Measurements from ENCODE around the gene MON1A. TPM values are rescaled to one million over a fixed set of nuclear protein-coding genes. Genes with fewer than 3 reads are reported as not detected.

MON1A gene
- total RNA-seq, 2 donors from 2014 or later, result 9.4 TPM

DNA sequence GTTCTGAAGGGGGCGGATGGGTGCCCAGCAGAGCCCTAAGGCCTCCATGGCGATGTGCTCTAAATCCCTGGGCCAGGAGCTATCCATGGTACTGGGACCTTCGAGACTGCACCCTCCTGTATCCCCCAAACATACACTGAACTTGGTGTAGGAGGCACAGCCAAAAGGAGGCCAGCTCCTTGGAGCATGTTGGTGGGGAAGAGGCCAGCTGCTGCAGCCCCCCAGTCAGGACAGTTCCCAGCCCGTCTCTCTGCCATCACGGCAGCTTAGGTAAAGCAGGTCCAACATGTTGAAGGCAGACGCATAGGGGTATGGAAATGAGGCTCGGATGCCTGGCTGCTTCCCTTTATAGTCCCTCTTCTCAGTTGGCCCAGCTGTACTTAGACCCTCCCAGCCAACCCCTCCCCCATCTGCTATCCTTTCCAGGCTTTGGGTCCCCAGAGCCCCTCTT is 61.7 kb downstream of the MON1A start:
- no peak for DNase-seq
- ATAC-seq, result peak; percentile 32
- intact Hi-C loops (cut with DNase I, micrococcal nuclease), result no loop called here

DNA sequence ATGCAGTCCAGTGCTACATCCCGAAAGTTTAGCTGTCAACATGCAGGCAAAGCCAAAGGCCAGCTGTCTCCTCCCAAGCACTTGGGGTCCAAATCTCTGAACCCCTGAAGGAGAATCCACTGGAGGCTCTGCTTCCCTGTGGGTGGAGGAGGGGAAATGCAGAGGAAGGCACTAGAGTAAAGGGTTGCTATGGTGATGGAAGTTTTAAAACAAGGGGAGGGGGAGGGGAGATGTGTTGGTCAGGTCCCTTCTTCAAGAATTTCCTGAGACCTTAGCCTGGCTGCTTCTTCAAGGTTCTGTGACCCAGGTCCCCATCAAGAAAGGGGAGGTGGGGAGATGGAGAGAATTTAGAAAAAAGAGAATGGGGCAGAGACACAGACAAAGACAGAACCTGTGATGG is 62.2 kb downstream of the MON1A start:
- no peak for DNase-seq
- intact Hi-C loops (cut with DNase I, micrococcal nuclease), result no loop called here

DNA sequence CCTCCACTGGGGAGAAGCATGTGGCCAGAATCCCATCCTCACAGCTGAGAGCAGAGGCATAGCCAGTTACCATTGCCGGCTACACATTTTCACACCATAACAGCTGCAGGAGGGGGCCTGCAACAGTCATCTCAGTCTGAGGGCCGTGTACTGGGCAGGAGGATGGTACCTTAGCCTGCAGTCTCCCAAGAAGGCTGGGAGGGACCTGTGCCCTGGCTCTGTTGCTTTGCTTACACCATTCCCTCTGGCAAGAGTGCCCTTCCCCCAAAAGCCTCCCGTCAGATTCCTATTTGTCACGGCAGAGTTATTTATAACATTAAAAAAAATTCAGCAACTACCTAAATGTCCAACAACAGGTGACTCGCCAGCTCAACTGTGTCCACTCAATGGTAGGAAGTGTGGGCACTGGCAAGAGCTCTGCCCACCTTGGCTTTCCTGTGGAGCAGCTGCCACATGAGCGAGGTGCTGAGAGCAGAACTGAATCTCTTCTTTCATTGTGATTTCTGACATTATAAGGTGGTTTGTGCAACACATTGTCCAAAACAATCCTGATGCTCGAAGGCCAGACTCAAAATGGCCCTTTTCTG is 64.3 kb downstream of the MON1A start:
- ATAC-seq, result no peak
- no peak for DNase-seq
- intact Hi-C loops (cut with DNase I, micrococcal nuclease), result no loop called here

More for the DNA sequence above, 62.2 kb downstream of the MON1A start:
- ATAC-seq, result no peak

DNA sequence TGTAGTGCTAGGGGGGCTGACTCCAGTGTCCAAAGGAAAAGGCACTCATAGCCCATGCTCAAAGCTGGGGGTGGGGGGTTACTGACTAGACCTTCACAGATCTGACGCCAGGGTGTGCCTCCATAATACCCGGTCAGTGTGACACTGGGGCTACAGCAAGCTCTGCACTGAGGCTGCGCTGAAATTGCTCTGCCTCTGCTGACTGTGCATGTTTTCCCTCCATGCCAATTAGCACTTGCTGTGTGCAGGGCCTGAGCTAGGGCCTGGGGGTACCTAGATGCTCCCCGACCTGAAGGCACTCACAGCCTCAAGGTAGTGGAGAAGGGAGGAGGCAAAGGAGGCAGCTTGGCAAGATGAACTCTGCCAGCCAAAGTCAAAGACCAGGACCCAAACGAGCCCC is 65.1 kb downstream of the MON1A start:
- ATAC-seq (no peak), DNase-seq (no peak)
- intact Hi-C loops (cut with DNase I, micrococcal nuclease), result no loop called here

DNA sequence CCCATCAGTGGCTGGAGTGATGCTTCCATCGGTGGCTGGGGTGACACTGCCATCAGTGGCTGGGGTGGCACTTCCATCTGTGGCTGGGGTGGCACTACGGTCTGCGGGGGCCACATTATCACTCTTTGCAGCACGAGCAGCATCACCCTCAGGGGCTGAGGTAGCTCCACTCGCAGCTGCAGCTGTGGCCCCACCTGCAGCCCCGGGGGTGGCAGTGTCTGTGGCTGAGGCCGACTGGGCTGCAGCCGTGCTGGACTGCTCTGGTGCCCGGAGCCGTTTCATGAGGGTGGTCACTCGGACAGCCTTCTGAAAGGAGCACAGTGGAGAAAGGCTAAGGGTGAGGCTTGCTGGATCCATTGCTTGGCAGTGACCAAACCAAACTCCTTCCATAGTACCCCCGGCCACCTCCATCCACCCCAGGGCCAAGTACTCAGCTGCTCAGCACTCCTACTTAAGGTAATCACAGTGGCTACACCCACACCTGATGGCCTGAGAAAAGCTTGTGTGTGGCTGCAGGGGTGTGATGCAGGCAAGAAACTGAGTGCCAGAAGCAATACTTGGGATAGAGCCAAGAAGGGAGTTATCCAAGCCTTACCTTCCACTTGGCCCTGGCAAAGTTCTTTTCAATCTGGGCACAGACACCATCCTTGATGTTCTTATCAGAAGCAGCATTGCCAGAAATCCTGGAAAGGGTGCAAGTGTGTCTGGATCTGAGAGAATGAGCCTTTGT is 69.9 kb downstream of the MON1A start:
- intact Hi-C loops (cut with DNase I, micrococcal nuclease), result loop anchor here in 1 of 2 donors (10.0 kb wide), 1 partner anchor 145 kb away; the partner anchor contains the start of gene AMIGO3
- no peak for ATAC-seq
- no peak for DNase-seq

Other genes starting within 250 kb of the MON1A start
- gene MST1, start 240.3 kb downstream of the MON1A start, total RNA-seq, result 10 to 100 TPM; 22.1 to 28.2 TPM
- gene RNF123, start 240.3 kb downstream of the MON1A start, total RNA-seq, result 10 to 100 TPM; 40.3 to 44.0 TPM
- gene AMIGO3, start 210.1 kb downstream of the MON1A start, total RNA-seq, result not detected
- gene GMPPB, start 205.9 kb downstream of the MON1A start, total RNA-seq, result 10 to 100 TPM; 54.2 to 78.4 TPM
- gene IP6K1, start 143.3 kb downstream of the MON1A start, total RNA-seq, result 10 to 100 TPM; 29.2 to 36.9 TPM
- under 1 TPM in 1 of 2 donors, not detected in 1; 0.20 TPM for gene CDHR4, start 129.9 kb downstream of the MON1A start, total RNA-seq
- gene INKA1, start 126.5 kb downstream of the MON1A start, total RNA-seq, result 1 to 10 TPM in 1 of 2 donors, under 1 TPM in 1; 0.27 to 2.0 TPM
- gene UBA7, start 115.9 kb downstream of the MON1A start, total RNA-seq, result 100 to 1,000 TPM in 1 of 2 donors, 10 to 100 TPM in 1; 71.6 to 102 TPM
- gene TRAIP, start 73.2 kb downstream of the MON1A start, total RNA-seq, result 1 to 10 TPM; 3.2 to 5.3 TPM
- gene CAMKV, start 59.9 kb downstream of the MON1A start, total RNA-seq, result under 1 TPM; 0.12 to 0.34 TPM
- gene MST1R, start 25.9 kb downstream of the MON1A start, total RNA-seq, result 100 to 1,000 TPM; 124 to 145 TPM
- 10 to 100 TPM; 63.7 to 76.6 TPM for gene RBM6, start 10.3 kb upstream of the MON1A start, total RNA-seq
- 100 to 1,000 TPM; 124 to 135 TPM for gene RBM5, start 159.1 kb upstream of the MON1A start, total RNA-seq
- gene SEMA3F, start 225.5 kb upstream of the MON1A start, total RNA-seq, result 10 to 100 TPM; 11.5 to 12.1 TPM

Measured in left colon (tissue), 2 donors.